ENCODE results near the gene C1QTNF8.

DNA sequence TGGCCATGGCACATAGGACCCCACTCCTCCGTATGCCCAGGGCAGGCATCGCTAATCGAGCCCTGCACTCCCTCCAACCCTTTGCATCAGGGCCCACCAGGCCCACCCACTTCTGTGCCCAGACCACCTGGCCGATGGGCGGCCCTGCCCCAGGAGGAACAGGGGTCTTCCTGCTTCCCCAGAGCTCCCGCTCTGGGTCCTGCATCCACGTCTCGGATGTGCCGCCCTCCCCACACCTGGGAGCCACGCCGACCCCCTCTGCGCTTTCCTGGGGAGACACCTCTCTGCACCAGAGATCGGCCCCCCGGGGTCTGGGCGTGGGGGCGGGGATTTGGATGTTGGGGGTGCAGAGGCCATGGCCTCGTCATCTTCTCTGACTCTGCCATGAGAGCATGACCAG lies 44.6 kb downstream of the C1QTNF8 start:
- no peak for TF ChIP-seq EZH2phosphoT487 (IDR thresholded peaks at IDR 0.05; ENCODE audit: borderline replicate concordance, low read length)
- TF ChIP-seq, protein P1, sequence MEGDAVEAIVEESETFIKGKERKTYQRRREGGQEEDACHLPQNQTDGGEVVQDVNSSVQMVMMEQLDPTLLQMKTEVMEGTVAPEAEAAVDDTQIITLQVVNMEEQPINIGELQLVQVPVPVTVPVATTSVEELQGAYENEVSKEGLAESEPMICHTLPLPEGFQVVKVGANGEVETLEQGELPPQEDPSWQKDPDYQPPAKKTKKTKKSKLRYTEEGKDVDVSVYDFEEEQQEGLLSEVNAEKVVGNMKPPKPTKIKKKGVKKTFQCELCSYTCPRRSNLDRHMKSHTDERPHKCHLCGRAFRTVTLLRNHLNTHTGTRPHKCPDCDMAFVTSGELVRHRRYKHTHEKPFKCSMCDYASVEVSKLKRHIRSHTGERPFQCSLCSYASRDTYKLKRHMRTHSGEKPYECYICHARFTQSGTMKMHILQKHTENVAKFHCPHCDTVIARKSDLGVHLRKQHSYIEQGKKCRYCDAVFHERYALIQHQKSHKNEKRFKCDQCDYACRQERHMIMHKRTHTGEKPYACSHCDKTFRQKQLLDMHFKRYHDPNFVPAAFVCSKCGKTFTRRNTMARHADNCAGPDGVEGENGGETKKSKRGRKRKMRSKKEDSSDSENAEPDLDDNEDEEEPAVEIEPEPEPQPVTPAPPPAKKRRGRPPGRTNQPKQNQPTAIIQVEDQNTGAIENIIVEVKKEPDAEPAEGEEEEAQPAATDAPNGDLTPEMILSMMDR (conservative IDR thresholded peaks at IDR 0.05; ENCODE audit: low read depth, low read length), result no peak
- TF ChIP-seq EZH2 (IDR thresholded peaks at IDR 0.05; ENCODE audit: low read length, unreplicated experiment), result no peak
